ENCODE data around the gene SH3GL3.

GRCh38 chr15:83449250-83449671 is 2.1 kb downstream of the SH3GL3 start:
- TF ChIP-seq CTCF (IDR thresholded peaks at IDR 0.05; ENCODE audit: insufficient read depth, low read length, poor library complexity, severe bottlenecking): no peak
- TF ChIP-seq EZH2phosphoT487 (conservative IDR thresholded peaks at IDR 0.05; ENCODE audit: low read length): no peak

All from SU-DHL-6 (cell line).